Stimulated activated CD8-positive, alpha-beta memory T cell treated with anti-CD3 and anti-CD28 coated beads, Interleukin-4, amount 100 ng/mL, for 1 hour (primary cell): ENCODE results near the gene RPS6KA2.
"Not testable (repeated sequence)": the region's sequence is repeated elsewhere in the genome, so short reads cannot be mapped to it uniquely, and the experiment has no call there.

Experiments
- DNase-seq, 2 donors: peaks; one replicate each; pipeline ENCODE4 v3.0.0-alpha.2; 2020; ENCODE audit warnings: low read depth in 2 of 2, low spot score in 1 of 2

The RPS6KA2 gene

DNA sequence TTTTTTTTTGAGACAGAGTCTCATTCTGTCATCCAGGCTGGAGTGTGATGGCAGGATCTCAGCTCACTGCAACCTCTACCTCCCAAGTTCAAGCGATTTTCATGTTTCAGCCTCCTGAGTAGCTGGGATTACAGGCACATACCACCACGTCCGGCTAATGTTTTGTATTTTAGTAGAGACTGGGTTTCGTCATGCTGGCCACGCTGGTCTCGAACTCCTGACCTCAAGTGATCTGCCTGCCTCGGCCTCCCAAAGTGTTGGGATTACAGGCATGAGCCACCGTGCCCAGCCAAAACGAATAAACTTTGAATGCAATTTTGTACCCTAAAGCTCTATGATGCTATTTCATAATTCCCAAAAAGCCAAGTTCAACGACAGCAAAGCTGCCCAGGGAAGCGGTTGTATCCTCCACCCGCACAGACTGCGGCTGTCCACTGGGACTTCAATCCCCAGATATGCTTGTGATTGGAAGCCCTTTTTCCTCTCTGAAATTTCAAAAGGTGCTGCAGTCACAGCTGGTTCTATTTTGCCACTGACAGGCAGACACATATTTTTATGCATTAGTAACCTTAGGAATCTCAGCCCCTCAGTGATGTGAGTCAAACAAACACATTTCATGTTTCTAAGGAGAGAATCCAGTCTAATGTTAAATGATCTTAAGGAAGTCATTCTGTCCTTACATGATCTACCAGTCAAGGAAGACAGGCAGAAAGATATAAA lies 31.8 kb downstream of the RPS6KA2 start:
- no peak for DNase-seq

DNA sequence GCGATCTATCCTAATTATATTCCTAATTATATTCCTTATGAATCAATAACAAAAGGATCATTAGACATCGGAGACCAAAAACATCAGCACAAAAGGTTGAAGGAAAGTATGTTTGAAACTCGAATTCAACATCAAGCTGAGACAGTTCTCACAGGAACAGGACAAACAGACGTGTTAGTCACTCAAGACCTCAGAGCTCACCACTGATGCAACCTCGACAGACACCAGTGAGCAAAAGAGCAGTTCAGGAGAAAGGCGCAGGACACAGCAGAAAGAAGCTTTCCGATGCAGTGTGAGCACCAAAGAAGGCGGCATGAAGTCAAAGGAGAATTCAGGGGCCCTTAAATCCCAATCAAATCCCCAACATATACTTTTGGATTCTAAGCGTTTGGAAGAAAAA lies 34.2 kb downstream of the RPS6KA2 start:
- DNase-seq, result no peak

DNA sequence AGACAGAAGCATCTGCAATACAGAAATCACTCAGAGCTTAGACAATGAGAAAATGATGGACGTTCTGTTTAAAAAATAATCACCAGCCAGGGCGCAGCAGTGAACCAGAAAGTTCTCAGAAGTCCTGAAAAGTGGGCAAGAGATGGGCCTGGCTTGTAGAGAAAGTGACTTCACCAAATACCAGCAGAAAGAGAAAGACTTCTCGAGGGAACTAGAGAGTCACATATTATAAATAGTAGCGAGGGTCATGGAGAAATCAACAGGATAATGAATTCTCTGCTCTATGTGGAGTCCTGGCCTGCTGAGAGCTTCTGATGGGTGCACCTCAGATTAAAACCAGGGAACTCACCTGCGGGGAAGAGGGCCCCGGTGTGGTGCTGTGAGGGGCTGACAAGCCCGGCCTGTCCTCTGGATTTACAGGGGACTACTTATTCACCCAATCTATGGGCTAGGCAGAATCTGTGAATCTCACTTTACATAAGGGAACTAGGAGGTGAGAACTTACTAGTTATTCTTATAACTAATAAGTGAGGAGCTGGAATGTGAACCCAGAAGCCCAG lies 35.0 kb downstream of the RPS6KA2 start:
- no peak for DNase-seq

DNA sequence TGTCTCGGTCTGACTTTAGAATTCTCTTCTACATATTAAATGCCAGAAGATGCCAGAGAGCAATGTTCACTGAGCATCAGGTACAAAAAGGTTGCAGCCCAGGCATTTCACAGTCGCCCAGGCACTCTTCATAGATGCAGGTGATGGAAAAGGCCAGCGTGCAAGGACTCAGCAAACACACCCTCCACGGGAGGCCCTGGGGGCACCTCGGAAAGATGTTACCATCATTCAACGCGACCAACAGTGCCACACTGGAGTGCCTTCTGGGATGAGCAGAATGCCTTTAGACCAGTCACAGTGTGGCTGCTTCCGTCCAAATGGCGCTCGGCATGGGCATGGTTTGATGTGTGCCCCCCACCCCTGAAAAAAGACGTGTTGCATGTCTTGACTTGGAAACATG lies 36.0 kb downstream of the RPS6KA2 start:
- no peak for DNase-seq

DNA sequence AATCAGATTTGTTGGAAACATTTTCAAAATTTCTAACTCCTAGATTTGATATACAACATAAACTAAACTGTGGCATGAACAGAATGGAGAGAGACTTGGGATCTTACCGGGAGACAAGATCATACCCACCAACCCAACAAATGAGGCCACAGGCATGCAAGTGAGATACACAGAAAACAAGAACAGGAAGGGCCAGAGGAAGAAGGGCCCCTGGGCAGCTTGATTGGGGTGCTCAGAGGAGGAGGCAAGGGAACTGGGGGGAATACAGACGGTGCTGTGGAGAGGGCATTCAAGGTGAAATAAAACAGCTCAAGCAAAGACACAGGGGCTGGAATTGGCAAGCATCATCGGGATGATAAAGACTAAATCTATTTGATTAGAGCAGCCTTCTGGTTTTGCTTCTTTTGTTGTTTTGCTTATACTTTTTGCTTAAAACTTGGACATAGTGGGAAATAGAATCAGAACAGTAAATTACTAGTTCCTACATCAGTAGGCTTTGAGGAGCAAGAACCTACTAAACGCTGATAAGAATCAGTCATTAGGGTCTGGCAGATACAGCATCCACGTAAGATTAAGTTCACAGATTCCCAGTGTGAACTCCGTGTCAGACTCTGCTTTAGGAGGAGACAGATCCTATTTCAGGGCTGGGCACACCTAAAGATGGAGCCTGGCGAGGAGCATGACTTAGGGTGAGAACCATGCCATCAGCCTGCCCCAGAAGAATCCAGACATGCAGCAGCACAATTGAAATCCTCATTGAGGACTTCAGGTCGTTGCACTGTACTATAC lies 37.1 kb downstream of the RPS6KA2 start:
- no peak for DNase-seq

DNA sequence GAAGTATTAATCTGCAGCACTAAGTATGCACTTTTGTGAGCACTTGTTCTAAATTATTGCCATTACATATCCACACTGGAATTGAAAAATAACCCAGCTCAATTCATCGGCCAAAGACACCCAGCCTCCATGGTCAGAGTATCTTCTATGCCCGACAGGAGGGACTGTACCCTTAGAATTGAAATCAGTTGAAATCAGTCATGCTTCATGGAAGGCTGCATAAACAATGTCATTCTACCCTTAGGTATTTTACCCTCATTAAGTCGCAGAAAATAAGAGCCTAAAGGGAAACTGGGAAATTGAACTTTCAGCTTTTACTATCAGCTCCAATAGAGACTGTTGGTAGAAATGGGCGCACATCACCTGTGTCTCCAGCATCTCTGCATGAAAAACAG lies 37.7 kb downstream of the RPS6KA2 start:
- DNase-seq, result no peak

DNA sequence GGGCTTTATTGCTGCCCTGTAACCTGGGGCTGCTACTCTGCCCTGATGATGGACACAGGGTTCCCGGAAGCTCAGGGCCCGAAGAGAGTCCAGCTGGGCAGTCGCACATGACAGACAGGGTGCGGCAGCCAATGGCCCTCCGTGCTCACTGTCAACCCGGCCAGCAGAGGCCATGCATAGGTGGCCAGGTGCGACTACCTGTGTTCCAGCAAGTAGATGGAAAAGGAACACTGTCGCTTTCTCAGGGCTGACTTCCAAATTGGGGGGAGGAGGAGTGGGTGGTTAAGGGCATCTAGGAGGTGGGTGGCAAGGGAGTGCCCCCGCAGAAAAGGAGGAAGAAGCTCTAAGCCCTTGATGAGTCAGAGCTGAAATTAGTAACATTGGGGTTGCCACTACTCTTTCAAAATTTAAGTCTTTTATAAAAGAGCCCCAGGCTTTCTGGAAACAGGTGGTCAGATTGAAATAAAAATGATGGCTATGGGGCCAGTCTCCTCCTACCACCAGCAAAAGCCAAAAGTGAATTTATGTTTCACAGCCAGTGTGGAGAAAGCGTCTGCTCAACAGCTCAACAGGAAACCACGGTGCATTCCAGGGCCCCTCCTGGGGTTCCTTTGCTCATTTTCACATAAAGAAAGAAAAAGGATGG lies 38.2 kb downstream of the RPS6KA2 start:
- no peak for DNase-seq

DNA sequence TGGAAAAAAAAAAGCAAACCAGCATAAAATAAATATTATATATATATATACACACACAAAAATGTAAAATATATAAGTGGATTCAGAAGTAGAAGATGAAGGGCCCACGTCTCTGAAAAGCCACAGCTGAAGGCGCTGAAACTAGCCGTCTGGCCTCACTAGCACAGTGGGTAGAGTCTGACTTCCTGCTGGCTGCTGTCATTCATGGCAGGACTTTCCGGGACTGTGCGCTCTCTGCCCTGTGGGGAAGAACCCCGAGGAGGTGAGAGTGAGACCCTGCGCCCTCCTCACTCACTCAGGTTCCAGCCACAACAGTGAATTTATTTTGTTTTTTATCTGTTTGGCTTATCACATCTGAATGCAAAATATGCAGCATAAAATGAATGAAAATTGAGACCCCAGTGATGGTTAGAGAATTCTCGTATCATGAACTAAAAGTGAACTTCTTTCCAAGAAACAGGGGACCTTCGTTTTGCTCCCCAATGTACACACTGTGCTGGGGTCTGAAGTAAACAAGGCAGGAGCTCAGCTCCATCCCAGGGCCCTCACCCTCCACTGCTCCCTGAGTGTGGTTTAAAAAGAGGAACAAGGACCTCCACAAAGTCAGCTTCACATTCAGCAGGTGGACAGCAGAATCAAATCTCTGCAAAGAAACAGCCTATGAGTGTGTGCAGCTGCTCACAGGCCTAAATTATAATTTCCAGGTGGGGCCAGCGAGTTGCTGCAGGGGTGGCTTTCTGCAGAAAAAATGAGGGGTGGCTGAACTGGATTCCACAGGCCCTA lies 39.2 kb downstream of the RPS6KA2 start:
- DNase-seq, result no peak

DNA sequence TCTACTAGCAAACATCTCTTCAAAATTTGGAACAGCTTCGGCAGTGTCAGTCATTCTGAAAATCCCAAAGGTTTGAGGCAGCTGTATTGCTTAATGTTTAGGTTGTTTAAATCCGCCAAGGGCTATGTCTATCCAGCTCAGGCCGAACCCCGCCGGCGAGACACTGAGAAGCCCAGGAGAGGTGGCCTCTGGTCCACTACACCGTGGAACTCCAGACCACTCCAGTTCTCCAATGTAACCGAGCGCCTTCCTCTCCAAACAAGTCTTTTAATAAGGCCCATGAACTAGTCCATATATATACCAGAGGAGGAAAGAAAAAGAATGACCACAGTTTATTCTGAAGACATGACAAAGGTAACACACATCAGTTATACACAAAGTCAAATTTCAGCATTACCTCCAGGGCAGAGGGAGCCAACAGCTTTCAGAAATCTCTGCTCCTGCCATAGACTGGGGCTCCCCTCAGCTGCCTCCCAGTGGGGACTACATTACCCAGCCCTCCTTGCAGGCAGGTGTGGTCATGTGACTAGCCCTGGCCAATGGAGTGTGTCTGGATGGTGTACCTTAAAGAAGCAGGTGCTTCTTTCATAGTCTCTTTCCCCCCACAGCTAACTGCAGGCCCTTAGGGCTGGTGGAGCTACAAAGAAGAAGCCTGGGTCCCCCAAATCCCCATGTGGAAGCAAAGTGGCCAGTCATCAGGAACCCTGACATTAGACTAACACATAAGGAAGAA lies 40.5 kb downstream of the RPS6KA2 start, which contains the start of gene RAMACL:
Gene RAMACL (minus strand): TSS at position 255 of the 733 bp plus-strand sequence. CDS start 201 bp downstream, at position 54.
- no peak for DNase-seq

DNA sequence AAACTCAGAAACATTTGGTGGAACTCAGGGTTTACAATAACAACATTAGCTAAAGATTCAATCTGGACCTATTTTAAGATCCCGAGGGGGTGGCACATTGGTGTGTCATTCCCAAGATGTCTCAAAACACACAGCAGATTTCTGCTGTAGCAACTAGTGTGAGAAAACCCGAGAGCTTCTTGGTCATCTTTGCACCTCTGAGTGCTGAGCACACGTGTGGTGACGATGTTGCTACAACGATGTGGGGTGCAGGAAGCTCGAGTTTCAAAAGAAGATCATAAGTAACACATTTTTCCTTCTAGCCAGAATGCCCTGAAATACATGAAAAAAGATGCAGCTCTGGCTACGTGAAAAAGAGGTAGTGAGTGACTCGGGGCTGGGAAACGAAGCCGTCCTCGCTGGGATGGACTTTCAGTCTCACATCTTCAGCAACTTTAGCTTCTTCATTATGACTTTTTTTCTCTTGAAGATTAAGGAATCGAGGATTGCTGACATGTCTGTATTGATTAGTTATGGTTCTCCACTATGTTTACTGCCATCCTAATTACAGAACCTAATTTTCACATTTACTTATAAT lies 42.1 kb downstream of the RPS6KA2 start:
- no peak for DNase-seq

DNA sequence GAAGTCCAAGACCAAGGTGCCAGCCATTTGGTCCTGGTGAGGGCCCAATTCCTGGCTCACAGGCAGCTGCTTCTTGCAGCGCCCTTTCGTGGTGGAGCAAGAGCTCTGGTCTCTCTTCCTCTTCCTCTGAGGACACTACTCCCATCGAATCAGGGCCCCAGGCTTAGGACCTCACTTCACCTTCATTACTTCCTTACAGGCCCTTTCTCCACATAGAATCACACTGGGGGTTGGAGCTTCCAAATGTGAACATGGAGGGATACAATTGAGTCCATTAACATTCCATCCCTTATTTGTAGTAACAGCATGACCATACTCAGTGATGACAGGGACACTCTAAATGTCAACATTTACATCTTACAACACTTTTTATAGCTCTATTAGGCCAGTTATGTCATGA lies 42.9 kb downstream of the RPS6KA2 start:
- DNase-seq, result no peak

DNA sequence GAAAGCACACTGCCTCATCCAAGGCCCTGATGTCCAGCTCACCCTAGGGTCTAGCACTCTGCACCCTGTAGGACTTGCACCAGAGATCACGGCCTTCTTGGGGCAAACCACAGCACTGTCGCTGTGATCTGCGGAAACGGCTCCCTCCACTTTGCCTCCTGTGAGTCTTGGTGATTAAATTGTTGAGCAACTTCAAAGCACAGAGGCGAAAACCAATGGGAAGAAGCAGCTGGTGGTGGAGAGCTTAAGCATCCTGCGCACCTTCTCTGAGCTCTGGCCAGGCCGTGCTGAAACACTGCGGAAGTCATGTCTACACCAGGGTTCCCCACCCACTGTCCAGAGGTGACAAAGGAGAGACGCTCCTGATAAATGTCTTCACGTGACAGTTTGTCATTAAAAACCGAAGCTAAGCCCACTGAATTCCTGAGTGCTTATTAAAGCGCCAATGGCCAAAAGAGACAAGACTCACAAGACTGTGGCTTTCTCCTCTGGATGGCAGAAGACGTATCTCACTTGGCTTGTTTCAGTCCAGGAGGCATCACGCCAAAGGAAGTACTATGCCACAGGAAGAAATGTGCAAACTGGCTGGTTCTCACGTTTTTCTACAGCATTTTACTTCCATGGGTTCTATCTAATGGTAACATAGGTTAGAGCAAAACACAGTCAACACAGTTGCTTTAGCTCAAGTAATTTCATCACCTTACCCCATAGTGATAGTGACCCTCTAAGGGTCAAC lies 43.7 kb downstream of the RPS6KA2 start:
- no peak for DNase-seq

DNA sequence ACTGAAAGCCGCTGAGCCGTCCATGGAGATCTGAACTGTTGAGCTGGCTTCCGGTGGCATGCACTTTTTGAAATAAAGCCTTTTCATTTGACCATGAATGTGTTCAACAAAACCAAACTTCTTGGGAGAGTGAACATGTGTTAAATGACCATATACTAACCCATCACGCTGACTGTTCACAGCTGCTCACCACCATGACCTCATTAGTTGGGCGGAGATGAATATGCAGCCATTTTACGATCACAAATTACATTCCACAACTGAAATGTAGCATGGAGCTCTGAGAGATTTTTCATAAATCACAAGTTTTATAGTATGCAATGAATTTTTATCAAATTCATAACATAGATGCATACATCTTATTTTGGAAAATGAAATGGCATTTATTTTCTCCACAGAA lies 44.8 kb downstream of the RPS6KA2 start:
- DNase-seq, result no peak

DNA sequence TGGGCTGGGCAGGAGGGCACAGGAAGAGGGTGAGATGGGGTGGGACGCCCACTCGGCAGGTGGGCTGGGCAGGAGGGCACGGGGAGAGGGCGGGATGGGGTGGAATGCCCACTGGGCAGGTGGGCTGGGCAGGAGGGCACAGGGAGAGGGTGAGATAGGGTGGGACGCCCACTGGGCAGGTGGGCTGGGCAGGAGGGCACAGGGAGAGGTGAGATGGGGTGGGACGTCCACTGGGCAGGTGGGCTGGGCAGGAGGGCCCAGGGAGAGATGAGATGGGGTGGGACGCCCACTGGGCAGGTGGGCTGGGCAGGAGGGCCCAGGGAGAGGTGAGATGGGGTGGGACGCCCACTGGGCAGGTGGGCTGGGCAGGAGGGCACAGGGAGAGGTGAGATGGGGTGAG lies 45.2 kb downstream of the RPS6KA2 start:
- not testable (repeated sequence) for DNase-seq

DNA sequence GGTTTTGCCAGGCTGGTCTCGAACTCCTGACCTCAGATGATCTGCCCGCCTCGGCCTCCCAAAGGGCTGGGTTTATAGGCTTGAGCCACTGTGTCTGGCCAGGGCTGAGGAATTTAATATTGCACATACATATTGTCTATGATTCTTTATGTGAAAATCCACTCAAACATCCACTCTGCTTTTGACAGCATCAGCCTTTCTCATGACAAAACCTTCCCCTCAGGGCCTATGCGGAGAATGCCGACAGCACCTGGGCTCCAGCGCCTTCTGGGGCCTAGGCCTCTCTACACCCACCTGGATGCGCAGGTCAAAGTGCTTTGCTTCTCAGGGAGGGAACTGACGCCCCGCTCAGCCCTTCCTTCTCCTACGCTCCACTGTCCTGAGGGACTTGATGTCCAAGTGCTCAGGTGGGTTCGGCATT lies 46.0 kb downstream of the RPS6KA2 start:
- DNase-seq, result no peak

DNA sequence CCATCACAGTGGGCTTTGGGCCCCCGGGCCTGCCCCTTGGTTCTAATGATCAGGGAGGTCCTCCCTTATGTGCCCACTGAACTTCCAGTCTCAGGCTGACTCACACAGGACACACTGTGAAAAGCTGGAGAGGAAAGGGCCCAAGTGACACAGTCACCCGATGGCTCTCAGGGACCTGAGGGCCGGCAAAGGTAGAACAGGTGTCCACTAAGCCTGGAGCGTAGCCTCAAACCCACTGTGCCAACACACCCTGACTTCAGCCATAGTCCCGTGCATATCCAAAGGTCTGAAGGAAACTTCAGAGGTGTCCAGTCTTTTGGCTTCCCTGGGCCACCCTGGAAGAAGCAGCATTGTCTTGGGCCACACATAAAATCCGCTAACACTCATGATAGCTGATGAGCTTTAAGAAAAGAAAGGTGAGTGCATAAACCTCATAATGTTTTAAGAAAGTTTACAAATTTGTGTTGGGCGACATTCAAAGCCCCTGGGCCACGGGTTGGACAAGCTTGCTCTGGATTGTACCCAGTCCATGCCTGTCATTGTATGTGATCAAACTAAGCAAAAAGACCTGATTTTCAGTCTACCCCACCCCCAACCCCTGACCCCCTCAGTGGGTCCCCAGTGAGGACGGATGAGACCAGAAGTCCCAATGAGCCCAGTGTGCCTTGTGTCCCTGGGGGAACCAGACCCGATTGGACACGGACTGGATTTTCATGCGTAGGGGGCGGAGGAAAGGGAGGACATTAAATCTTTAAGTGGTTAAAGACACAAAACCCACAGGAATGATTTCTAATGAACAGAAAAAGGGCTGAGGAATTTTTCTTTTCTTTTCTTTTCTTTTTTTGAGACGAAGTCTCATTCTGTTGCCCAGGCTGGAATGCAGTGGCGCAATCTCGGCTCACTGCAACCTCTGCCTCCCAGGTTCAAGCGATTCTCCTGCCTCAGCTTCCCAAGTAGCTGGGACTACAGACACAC lies 46.7 kb downstream of the RPS6KA2 start:
- no peak for DNase-seq

DNA sequence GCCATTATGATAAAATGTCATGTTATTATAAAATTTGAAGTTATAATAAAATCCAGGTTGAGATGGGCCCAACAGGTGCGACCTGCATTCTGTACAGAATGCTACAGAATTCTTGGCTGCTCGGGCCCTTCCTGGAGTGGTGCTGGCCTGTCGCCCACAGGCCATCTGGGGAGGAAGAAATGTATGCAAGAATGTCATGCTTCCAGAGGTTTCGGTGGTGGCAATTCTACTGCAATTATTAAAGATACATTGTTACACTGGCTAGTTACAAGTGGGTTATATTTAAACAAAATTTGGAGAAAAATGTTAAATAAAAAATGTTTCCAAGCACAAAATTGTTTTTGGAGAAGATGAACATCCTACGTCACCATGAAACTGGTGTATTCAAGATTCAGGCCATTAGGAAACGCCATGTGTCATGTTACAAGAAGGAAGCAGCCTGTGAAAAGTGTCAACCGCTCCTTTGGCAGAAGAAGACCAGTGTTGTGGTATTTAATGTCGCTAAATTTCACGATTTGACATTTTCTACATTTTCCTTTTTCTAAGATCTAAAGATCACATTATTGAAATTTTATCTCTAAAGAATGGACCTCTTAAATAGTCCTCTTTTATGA lies 47.7 kb downstream of the RPS6KA2 start:
- DNase-seq, result no peak
